Liver (tissue), 3 donors: ENCODE data around the gene ZNF254.

Source experiments
- GABPA ChIP-seq, 2 donors: IDR thresholded peaks in 1 of 2; conservative IDR thresholded peaks in 1 of 2; 2 replicates each; pipeline ENCODE4 v1.6.1; 2016; ENCODE audit warnings: antibody characterized with exemption in 2 of 2, mild to moderate bottlenecking in 1 of 2, moderate library complexity in 1 of 2
- HNF4G ChIP-seq: IDR thresholded peaks from 2 replicates; pipeline ENCODE4 v1.6.1; 2016; ENCODE audit warnings: antibody characterized with exemption
- JUND ChIP-seq, 2 donors: IDR thresholded peaks; 2 replicates each; pipeline ENCODE4 v1.6.1; 2016; ENCODE audit warnings: antibody characterized with exemption in 2 of 2
- NR2F2 ChIP-seq: IDR thresholded peaks from 2 replicates; pipeline ENCODE4 v1.6.1; 2016; ENCODE audit warnings: antibody characterized with exemption
- RAD21 ChIP-seq, 2 donors: IDR thresholded peaks; 2 replicates each; pipeline ENCODE4 v1.6.1; 2016; ENCODE audit warnings: antibody characterized with exemption in 2 of 2, mild to moderate bottlenecking in 2 of 2
- SP1 ChIP-seq: IDR thresholded peaks from 2 replicates; pipeline ENCODE4 v1.6.1; 2018; ENCODE audit warnings: antibody characterized with exemption, mild to moderate bottlenecking
- TAF1 ChIP-seq: conservative IDR thresholded peaks from 2 replicates; pipeline ENCODE4 v1.6.1; 2016; ENCODE audit warnings: antibody characterized with exemption, mild to moderate bottlenecking
- TF ChIP-seq, protein P1 (sequence below): fragments of 150-350 bp; IDR thresholded peaks from 2 replicates; pipeline ENCODE4 v1.5.1; 2017; ENCODE audit warnings: improper control_type of control experiment, low read depth, low read length; ENCODE audit not compliant: missing input control
- TF ChIP-seq, protein P2 (sequence below): IDR thresholded peaks from 2 replicates; pipeline ENCODE4 v1.6.1; 2016; ENCODE audit warnings: antibody characterized with exemption
- TF ChIP-seq, protein P3 (sequence below): IDR thresholded peaks from 2 replicates; pipeline ENCODE4 v1.6.1; 2016; ENCODE audit warnings: antibody characterized with exemption
- TF ChIP-seq, protein P4 (sequence below): IDR thresholded peaks from 2 replicates; pipeline ENCODE4 v1.6.1; 2016; ENCODE audit warnings: antibody characterized with exemption, mild to moderate bottlenecking
- TF ChIP-seq, protein P5 (sequence below): IDR thresholded peaks from 2 replicates; pipeline ENCODE4 v1.6.1; 2016; ENCODE audit warnings: antibody characterized with exemption
- donor health status: healthy.
- donor health status: healthy.

DNA sequence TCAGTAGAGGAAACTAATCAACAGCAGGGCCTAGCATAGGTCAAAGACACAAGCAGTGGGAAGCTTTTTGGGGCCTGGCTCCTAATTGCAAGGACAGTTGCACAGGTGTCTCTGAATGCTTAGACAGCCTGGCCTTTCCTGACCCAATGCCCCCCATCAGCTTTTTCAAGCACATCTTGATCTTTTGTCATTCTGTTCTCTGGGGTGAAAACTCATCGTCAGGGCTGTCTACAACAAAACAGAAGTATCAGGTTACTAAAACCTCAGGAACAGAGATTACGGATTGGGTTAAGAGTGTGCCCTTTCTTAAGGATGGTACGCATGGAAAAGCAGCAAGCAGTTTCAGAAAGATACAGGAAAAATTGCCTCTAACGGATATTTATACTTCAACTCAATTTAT lies 8.3 kb upstream of the ZNF254 start:
- TF ChIP-seq, protein P1, sequence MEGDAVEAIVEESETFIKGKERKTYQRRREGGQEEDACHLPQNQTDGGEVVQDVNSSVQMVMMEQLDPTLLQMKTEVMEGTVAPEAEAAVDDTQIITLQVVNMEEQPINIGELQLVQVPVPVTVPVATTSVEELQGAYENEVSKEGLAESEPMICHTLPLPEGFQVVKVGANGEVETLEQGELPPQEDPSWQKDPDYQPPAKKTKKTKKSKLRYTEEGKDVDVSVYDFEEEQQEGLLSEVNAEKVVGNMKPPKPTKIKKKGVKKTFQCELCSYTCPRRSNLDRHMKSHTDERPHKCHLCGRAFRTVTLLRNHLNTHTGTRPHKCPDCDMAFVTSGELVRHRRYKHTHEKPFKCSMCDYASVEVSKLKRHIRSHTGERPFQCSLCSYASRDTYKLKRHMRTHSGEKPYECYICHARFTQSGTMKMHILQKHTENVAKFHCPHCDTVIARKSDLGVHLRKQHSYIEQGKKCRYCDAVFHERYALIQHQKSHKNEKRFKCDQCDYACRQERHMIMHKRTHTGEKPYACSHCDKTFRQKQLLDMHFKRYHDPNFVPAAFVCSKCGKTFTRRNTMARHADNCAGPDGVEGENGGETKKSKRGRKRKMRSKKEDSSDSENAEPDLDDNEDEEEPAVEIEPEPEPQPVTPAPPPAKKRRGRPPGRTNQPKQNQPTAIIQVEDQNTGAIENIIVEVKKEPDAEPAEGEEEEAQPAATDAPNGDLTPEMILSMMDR: no peak
- TF ChIP-seq, protein P2, sequence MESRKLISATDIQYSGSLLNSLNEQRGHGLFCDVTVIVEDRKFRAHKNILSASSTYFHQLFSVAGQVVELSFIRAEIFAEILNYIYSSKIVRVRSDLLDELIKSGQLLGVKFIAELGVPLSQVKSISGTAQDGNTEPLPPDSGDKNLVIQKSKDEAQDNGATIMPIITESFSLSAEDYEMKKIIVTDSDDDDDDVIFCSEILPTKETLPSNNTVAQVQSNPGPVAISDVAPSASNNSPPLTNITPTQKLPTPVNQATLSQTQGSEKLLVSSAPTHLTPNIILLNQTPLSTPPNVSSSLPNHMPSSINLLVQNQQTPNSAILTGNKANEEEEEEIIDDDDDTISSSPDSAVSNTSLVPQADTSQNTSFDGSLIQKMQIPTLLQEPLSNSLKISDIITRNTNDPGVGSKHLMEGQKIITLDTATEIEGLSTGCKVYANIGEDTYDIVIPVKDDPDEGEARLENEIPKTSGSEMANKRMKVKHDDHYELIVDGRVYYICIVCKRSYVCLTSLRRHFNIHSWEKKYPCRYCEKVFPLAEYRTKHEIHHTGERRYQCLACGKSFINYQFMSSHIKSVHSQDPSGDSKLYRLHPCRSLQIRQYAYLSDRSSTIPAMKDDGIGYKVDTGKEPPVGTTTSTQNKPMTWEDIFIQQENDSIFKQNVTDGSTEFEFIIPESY: no peak
- no peak for TF ChIP-seq SP1
- no peak for TF ChIP-seq NR2F2
- no peak for TF ChIP-seq TAF1
- TF ChIP-seq, protein P3, sequence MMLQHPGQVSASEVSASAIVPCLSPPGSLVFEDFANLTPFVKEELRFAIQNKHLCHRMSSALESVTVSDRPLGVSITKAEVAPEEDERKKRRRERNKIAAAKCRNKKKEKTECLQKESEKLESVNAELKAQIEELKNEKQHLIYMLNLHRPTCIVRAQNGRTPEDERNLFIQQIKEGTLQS: no peak
- TF ChIP-seq, protein P4, sequence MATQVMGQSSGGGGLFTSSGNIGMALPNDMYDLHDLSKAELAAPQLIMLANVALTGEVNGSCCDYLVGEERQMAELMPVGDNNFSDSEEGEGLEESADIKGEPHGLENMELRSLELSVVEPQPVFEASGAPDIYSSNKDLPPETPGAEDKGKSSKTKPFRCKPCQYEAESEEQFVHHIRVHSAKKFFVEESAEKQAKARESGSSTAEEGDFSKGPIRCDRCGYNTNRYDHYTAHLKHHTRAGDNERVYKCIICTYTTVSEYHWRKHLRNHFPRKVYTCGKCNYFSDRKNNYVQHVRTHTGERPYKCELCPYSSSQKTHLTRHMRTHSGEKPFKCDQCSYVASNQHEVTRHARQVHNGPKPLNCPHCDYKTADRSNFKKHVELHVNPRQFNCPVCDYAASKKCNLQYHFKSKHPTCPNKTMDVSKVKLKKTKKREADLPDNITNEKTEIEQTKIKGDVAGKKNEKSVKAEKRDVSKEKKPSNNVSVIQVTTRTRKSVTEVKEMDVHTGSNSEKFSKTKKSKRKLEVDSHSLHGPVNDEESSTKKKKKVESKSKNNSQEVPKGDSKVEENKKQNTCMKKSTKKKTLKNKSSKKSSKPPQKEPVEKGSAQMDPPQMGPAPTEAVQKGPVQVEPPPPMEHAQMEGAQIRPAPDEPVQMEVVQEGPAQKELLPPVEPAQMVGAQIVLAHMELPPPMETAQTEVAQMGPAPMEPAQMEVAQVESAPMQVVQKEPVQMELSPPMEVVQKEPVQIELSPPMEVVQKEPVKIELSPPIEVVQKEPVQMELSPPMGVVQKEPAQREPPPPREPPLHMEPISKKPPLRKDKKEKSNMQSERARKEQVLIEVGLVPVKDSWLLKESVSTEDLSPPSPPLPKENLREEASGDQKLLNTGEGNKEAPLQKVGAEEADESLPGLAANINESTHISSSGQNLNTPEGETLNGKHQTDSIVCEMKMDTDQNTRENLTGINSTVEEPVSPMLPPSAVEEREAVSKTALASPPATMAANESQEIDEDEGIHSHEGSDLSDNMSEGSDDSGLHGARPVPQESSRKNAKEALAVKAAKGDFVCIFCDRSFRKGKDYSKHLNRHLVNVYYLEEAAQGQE: no peak
- no peak for TF ChIP-seq RAD21 (IDR thresholded peaks at IDR 0.05)
- TF ChIP-seq GABPA (IDR thresholded peaks at IDR 0.05 in 1 of 2, conservative IDR thresholded peaks at IDR 0.05 in 1 of 2): no peak
- TF ChIP-seq HNF4G: no peak
- TF ChIP-seq JUND (IDR thresholded peaks at IDR 0.05): no peak
- TF ChIP-seq, protein P5, sequence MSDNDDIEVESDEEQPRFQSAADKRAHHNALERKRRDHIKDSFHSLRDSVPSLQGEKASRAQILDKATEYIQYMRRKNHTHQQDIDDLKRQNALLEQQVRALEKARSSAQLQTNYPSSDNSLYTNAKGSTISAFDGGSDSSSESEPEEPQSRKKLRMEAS: no peak
